HG03378 (cell line): Measurements from ENCODE around the gene RASGRP1.
A peak's percentile ranks its signal among the peaks of the same experiment; 100 is the strongest.

Experiments
- ATAC-seq: cut with Tn5 transposase; IDR thresholded peaks from one replicate; pipeline ENCODE4 v1.9.1; 2021; ENCODE audit warnings: mild to moderate bottlenecking, moderate library complexity; ENCODE audit not compliant: unreplicated experiment

The RASGRP1 gene

DNA sequence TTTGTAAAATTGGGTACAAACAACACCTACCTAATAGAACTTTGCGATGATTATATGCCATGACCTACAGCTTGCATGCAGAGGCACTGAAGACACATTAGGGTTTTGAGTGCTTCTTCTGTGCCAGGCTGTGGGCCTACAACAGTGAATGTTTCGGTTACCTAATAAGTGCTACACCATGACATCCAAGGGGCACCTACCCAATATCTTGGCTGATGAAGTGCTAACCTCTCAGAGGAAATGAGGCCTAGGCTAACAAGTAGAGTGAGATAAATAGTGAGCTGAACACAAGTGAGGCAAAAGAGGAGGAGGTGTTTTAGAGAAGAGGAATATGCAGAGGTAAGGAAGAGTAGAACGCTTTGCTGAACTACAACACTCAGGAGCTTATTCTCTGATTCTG, 12.2 kb upstream of the RASGRP1 start:
- no peak for ATAC-seq

DNA sequence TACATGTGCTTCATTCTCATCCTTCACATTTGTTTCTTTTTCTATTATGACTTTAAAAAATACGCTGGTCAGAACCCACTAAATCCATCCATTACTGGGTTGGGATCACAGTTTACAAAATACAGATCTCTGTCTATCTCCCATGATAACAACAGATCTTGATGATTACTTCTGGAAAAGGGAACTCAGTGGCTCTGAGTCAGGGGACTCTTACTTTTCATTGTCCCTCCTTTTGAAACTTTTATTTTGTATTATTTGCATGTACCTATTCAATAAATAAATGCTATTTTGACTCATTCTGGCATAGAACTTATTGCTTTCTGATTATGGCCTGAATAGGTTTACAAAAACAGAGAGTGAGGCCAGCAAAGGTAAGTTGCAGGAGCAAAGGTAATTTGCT, 11.6 kb upstream of the RASGRP1 start:
- no peak for ATAC-seq

DNA sequence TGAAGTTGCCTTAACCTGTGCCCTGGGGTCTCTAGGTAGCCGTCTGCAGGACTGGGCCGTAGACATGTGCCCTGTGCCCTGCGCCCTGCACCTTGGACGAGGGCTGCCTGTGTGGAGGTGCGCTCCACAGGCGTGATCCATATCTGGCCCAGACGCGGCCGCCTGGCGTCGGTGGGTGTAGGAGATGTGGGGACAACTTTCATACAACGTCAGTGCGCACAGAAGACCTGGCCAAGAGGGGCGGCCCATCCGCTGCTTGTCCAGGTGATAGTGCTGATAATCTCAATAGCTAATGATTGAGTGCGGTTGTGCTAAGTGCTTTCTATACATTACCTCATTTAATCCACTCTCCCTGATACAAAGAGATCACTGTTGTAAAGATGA, 665 bp upstream of the RASGRP1 start:
- no peak for ATAC-seq

DNA sequence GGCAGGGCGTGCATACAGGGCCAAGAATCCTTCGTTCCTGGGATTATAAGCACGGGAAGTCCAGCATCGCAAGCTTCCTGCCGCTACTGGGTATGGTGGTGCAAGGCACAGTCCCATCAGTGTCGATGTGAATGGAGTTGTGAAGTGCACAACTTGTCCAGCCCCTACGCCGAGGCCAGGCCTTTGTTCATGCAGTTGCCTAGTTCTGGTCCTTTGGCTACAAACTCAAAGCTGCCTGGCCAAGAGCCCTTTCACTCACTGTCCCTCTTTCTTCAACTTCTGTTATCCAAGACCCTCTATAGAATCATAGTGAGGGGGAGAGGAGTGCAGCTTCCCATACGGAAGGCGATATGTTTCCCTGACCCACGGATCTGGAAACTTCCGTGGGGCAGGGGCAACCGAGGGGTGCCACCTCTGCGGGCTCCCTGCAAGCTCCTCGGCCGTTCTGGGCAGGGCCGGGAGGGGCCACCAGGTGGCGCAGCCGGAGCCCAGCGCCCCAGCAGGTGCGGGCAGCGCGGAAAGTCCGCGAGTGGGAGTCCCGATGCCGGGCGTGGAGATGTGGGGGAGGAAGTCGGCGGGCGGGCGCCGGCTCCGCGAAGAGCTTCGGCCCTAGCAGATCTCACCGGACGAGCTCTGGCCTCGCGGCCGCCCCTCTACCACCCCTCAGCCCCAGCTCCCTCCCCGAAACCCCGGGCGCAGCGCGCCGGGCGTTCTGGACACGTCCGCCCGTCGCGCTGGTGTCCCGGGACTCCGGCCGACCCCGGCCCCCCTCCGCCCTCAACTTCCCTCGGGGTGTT, 693 bp downstream of the RASGRP1 start:
- ATAC-seq, result peak; percentile 48

DNA sequence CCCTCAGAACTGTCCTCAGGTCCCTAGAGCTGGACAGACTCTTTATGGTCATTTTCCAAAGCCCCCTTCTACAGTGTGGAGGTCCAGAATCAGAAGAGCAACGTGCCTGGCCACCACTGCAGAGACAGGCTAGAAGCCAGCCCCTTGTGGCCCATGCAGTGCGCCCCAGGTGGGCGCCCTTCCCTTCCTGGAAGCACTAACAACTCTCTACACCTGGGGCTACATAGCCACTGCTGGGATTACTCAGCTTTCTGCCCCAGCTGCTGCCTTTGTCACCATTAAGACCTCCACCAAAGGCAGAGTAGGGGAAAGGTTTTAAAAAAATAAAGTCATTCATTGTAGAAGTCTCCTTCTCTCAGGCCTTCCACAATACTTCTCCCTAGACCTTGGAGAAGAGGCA, 2.3 kb downstream of the RASGRP1 start:
- ATAC-seq, result no peak

DNA sequence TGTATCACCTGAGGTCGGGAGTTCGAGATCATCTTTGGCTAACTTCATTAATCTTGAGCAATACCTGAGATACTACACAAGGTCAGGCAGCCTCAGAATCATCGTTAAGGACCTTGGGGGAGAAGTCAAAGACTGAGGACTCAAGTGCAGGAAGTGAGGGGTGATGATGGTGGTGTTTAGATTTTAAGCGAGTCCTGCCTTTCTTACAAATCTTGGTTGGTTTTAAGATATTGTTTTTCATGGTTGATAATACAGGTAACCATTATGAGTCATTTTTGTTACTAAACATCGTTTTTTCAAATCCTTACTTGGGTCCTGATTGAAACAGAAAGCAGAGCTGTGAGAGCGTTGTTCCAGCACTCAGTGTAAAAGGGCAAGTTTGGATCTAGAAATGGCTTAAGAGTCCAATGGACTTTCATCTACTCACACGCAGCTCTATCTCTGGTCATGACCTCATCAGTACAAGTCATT, 4.1 kb downstream of the RASGRP1 start:
- peak; percentile 38 for ATAC-seq

DNA sequence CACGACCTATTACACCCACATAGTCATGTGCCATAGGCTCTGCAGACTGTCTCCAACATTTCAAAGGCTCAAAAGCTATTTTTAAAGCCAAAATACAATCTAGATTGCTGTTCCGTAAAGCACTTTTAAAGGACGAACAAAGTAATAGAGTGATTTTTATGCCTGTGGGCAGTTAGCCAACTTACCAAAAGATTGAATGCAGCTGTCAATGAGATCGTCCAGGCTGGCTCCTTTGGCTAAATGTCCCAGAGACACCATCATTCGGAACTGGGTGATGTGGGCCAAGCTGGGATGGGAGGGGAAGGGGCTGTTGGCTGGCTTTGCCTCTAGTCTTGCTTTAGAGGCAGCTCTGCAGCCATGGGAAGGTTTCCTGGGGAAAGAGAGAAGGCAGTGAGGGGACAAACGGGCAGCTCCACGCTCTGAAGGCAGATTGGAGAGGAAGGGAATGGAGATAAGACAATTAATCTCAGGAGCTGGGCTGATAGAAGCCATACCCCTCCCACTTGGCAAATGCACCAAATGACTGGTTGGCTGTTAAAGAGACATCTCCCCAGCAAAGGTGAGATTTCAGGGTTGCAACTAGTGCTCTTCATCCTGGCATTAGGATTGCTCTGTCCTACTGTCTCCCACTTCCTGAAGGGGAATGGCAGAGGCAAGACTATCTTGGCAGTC, 4.8 kb downstream of the RASGRP1 start:
- ATAC-seq, result no peak

DNA sequence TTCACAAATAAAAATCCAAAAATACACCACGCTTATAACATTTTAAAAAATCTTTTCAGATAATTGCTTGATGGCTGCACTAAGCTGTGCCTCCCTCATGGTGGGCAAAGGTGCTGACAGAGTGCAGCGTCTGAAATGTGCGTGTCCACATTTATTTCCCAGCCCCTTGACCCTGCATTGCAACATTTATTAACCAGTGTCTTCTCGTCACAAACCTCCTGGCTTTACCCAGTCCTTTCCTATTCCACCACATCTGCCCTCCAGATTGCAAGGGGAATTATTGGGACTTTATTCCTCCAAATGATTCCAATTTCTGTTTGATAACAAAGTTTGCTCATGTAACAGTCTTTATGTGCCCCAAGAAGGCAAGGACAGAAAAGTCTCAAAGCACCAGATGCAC, 5.5 kb downstream of the RASGRP1 start:
- ATAC-seq, result no peak

DNA sequence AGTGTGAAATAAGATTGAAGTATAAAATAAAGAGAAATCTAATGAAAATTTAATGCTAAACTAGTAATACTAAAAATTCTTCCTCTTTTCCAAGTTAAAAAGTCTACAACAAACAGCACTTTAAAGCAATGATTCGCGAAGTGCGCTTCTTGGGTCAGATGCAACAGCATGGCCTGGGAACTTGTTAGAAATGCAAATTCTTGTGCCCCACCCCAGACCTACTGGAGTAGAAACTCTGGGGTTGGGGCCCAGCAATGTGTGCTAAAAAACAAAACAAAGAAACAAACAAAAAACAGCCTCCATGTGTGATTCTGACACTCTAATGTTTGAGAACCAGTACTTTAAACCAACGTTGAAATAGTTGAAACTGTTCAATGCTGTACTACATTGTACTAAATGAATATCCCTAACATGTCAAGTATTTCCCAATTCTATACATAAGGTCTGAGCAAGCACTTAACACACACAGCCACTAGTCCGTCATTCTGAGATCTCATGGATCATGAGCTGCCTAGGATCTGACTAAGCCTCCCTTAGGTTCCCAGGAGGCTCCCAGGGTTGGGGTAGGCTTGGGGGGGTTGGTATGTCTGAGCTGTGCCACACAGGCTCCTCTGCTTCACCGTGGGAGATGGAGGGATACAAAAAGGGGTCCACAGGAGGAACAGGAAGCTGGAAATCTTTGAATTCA, 6.1 kb downstream of the RASGRP1 start:
- ATAC-seq, result no peak

DNA sequence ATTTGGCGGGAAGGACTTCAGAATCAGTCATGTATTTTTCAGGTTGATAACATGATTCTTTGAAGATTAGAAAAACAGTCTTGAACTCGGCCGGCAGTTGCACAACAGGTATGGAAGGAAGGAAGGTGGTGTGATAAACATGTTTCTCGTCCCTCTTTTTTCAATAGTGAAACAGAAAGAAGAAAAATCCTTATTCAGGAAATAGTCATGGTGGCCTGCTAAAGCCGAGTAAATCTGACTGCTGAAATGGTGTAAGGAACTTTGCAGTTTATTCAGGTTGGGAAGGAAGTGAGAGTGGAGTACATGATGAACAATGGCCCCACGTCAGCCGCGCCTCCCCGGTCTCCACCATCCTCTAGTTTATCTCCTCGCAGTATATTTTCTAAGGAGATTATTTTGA, 6.7 kb downstream of the RASGRP1 start:
- no peak for ATAC-seq

DNA sequence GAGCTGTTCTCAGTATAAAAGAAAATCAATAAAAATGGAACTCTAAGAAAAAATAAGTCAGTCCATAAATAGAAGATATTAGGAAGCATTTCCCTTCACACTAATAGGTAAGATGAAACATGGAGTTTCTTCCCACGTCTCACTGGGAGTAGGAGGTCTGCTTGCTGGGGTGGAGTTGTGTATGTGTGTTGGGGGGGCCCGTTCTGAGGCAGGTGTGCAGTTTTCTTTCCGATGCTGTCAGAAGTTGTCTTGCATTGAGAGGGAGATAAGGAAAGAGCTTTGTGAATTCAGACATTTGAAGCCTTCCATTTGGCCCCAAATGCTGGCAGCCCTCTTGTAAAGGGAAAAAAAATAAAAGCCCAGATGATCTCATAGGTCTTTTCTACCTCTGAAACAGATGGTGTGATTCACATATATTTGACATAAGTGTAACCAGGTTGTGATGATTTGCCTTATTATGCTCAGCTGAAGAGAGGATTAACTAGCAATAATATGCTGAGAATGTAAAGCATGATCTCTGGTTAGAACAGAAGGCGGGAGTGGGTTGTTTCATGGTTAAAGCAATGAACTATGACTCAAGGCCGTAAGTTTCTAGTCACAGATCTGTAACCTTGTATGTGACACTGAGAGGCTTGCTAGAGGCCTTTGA, 8.8 kb downstream of the RASGRP1 start:
- peak; percentile 37 for ATAC-seq

DNA sequence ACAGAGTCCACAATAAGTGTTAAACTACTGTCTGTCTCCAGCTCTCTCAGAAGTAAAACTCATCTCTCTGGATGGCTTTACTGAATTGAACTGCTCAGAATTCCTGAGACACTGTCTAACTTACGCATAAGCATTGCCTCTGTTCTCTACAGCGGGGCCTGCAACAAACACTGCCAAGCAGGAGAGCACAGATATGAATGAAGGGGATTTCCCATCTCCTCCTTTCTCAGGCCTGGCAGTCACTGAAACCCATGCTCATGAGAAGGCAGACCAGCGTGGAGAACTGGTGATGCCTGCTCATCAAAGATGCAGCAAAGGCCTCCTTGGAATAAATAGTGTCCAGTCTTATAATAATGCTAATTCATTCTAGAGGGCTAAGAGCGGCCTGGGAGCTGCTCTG, 10.3 kb downstream of the RASGRP1 start:
- peak; percentile 75 for ATAC-seq

DNA sequence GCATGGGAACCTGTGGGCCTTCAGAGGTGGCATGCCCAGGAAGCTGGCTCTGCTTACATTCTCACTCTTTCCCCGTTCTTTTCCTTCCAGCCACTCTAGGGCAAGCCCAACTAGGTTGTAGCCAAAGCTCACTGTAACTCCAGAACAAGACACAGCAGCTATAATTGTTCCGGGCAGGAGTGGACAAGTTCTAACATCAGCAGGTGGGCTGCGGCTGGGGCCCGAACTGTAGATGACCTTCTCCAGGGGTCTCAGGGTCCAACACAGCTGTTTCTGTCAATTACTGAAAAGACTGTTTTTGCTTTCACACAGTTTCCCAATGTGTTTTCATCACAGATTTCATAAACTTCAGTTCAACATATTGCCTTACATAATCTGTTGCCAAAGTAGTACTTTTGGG, 11.5 kb downstream of the RASGRP1 start:
- no peak for ATAC-seq

DNA sequence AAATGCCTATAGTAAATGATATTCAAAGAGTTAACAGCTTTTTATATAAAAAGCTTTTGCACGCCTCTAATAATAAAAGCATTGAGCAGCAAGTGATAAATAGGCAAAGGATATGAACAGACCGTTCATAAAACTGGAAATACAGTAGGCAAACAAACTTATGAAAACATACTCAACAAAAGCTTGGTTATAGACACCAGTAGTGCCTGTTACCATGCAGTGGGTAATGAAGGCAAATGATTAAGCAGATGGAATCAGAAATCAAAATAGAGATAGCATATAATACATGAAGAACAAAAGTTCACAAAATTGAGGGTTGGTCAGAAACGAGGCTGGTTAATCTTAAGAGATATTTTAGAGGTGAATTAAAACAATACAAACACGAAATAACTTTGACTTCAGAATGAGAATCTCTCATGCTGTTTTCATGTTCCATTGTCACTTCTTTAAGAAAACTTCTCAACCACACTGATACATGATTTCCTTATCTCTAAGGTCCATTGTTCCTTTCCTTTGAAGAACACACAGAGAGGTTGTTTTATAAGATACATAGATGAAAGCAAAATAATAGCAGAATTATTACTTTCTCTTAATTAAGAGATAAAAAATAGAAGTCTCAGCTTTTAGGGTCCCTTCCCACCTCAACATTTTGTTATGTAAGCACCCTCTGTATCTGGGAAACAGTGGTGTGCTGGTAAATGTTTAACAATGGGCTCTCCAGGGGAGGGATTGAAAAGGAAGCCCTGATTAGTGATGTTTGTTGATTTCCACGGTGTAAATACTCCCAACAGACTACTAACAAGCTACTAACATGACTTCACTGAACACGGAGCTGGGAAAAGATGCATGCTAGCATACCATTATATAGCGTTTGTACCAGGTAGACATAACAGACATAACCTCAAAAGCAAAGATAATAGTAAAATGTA, 12.6 kb downstream of the RASGRP1 start:
- no peak for ATAC-seq

DNA sequence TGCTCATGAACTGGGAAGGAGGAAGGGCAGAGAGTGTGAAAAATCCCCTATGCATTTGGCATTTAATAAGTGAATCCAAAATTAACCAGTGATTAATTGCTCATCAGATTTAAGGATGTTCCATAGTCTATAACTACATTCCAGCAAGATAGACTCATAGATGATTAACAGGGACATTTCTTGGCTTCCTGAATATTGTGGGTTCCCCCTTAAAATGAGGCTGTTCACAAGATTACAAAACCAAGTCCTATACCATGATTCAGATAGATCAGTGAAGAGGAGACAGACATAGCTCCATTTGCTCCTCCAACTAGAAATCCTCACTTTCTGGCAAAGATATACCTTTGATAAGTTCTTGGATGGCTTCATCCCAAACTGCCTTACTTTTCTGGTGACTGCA, 15.4 kb downstream of the RASGRP1 start:
- ATAC-seq, result no peak

DNA sequence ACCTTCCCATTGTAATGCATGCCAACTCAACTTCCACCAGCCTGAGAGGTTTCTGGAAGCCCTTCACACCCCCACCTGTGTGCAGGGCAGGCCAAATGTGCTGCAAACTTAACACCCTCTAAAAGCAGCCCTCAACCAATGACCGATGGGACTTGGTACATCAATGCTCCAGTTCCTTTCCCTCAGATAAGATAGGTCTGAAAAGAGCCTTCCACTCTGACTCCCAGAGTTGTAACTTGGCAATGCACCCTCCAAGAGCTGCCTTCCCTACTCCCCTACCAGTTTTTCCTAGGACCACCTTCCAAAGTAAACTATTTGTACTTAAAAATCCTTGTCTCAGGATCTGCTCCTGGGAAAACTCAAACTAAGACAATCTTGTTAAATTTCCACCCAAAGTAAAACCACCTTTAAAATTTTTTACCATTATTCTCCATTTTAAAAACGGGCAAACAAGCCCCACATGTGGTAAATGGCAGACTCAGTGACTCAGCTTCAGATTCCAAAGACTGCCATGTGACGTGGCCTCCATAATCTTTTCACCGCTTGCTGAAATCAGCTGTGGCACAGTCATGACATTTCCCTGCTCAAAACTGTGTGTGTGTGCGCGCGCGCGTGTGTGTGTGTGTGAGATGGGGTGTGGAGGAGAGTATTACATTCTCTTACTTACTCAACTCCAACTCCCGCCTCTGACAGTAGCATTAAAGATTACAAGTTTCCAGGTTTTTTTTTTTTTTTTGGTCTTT, 17.2 kb downstream of the RASGRP1 start:
- ATAC-seq, result no peak

DNA sequence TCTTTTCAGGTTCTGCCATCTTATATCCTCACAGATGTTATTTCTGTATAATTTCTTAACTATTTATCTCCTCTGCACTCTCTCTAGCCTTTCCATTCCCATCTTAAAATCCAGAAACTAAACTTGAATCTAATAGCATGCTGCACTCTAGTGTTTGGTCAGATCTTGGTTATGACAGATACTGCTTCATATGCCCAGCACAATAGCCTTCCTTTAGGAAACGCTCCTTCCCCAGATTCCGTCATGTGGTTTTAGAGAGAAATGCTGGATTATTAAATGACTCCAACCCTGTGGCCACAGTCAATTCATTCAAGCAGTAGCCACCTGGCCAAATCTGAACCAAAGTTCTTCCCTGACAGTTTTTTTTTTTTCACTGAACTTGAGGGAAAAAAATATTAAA, 19.4 kb downstream of the RASGRP1 start:
- ATAC-seq, result no peak

DNA sequence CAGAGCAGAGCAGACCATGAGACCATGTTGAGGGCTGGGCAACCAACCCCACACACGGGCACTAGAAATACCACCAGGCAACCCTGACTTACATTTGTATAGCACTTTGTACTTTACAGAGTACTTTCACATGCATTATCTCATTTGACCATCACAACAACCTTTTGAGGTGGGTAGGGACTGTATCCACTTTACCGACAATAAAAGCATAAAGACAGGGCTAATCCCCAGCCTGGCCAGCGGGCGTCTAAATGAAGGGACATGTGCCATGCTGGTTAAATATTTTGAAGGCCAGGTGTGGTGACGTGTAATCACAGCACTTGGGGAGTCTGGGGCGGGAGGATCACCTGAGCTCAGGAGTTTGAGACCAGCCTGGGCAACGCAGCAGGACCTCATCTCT, 23.6 kb downstream of the RASGRP1 start:
- no peak for ATAC-seq

DNA sequence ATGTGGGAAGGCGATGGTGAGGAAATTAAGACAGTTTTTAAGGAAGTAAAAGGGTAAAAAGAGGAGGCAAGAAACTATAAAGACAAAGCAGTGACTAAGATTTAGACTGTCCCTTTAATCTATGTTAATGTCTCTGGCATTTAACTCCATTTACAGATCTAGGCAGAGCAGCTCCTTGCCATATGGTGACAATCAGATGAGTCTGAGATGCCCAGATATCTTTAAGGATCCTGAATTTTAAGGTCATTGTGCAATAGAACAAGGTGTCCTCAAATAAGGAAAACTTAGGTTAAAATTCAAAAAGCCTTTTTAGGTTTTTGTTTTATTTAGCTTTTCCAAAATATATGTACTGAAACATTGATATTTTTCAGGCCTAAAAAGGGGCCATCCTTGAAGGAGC, 24.1 kb downstream of the RASGRP1 start:
- ATAC-seq, result no peak

DNA sequence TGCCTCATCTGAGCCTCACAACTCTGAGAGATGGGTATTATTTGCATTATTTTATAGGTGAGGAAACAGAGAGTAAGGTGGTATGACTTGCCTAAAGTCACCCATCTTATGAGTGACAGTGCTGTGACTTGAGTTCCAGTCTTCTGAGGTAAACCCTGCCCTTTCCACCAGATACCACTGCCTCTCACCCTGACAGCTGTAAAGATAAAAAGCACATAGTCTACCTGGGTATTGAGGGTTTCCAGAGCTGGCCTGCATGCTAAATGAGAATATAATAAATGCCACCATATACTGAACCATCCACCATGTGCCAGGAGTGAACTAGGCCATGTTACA, 25.6 kb downstream of the RASGRP1 start:
- no peak for ATAC-seq
